Choroid plexus epithelial cell (primary cell): Measurements from ENCODE around the gene UBA3.
A peak's percentile ranks its signal among the peaks of the same experiment; 100 is the strongest.

Experiments
- DNase-seq: peaks from one replicate; pipeline ENCODE4 v3.0.0-alpha.2; 2010; ENCODE audit warnings: low read depth
- H3K4me3 ChIP-seq: 2 replicates; pipeline ENCODE4 v1.5.1; 2011; ENCODE audit warnings: low read depth, mild to moderate bottlenecking, control low read depth, low read length, moderate library complexity
- CTCF ChIP-seq: conservative IDR thresholded peaks from 2 replicates; pipeline ENCODE4 v1.5.1; 2011; ENCODE audit warnings: low read depth, mild to moderate bottlenecking, control low read depth, inconsistent platforms, low read length, moderate library complexity

The UBA3 gene

GRCh38 chr3:69005791-69006482, 74.2 kb downstream of the UBA3 start:
- DNase-seq = no peak
- TF ChIP-seq CTCF = no peak
- no peak overlapping the region for H3K4me3 ChIP-seq

GRCh38 chr3:69005071-69005790, 74.9 kb downstream of the UBA3 start:
- no peak overlapping the region for H3K4me3 ChIP-seq
- TF ChIP-seq CTCF = no peak
- DNase-seq = peak; percentile 42
